ENCODE results near the gene MMP15. TPM values are rescaled to one million over a fixed set of nuclear protein-coding genes. Genes with fewer than 3 reads are reported as not detected.

The MMP15 gene
- polyA plus RNA-seq, 1 of the 3 experiments (the other 2 are of a cell fraction) = 3.1 TPM

- WGBS (ENCODE audit: low lambda C conversion rate) = 84% methylated on average over 11 of the region's 14 CpGs
- Histone ChIP-seq H3K36me3 (replicated peaks in 1 of 2; ENCODE audit: control insufficient read depth in 1 of 2, insufficient read depth in 2 of 2, low read length in 1 of 2) (no peaks in the 10 kb centered on the region), H3F3A (replicated peaks; ENCODE audit: insufficient read depth) (no peaks in the 10 kb centered on the region), H3K27me3 (ENCODE audit: insufficient read depth) (no peaks in the 10 kb centered on the region), H3K9me3 (no peaks in the 10 kb centered on the region), H3K9me2 (no peaks in the 10 kb centered on the region), H3K4me1 (ENCODE audit: control insufficient read depth in 1 of 2, insufficient read depth in 2 of 2, low read depth in 1 of 2, low read length in 1 of 2) (peaks cover 0 to 11% of the 10 kb centered on the region in 2 experiments; a peak in 1 of 4 replicates), H2AFZ (ENCODE audit: low read depth) (no peak overlapping the region), H3K79me2 (ENCODE audit: insufficient read depth) (no peaks in the 10 kb centered on the region), H3K4me2 (no peak overlapping the region), H4K20me1 (ENCODE audit: insufficient read depth) (no peaks in the 10 kb centered on the region), H3K27ac (ENCODE audit: low read depth in 2 of 2, low read length in 1 of 2) (no peak overlapping the region), H3K4me3 (ENCODE audit: low read depth in 2 of 2, low read length in 1 of 2) (no peak overlapping the region), H3K9ac (no peak overlapping the region)
- DNase-seq = peak; percentile 26
- TF ChIP-seq RXRA (IDR thresholded peaks at IDR 0.05; ENCODE audit: borderline replicate concordance, low read depth) = no peak
- ChIA-PET CTCF (interaction anchor here (0.9 to 1.2 kb wide), 2 partner anchors 9 to 56 kb away, joined by 3 read pairs; no protein-coding TSS in a partner anchor), POLR2A (no interaction called here)
Measured at GRCh38 chr16:58040945-58041627, 15.5 kb downstream of the MMP15 start.

DNA sequence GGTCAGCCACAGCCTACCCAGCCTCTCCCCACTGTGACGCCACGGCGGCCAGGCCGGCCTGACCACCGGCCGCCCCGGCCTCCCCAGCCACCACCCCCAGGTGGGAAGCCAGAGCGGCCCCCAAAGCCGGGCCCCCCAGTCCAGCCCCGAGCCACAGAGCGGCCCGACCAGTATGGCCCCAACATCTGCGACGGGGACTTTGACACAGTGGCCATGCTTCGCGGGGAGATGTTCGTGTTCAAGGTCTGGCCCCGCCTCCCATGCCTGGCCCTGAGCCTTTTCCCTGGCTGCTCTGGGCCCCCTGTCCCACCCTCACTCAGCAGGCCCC, 16.0 kb downstream of the MMP15 start:
- no peaks in the 10 kb centered on the region for H3K9me2 ChIP-seq
- no peak overlapping the region for H2AFZ ChIP-seq (ENCODE audit: low read depth)
- H3F3A ChIP-seq (replicated peaks; ENCODE audit: insufficient read depth) = no peaks in the 10 kb centered on the region
- no peaks in the 10 kb centered on the region for H3K27me3 ChIP-seq (ENCODE audit: insufficient read depth)
- POLR2A ChIA-PET = no interaction called here
- no peak overlapping the region for H3K4me3 ChIP-seq (ENCODE audit: low read depth in 2 of 2, low read length in 1 of 2)
- CTCF ChIA-PET = interaction anchor here (0.9 to 1.2 kb wide), 2 partner anchors 9 to 56 kb away, joined by 3 read pairs; no protein-coding TSS in a partner anchor
- peak; percentile 26 for DNase-seq
- WGBS (ENCODE audit: low lambda C conversion rate) = 83% methylated on average over 9 of the region's 18 CpGs
- H3K4me1 ChIP-seq (ENCODE audit: control insufficient read depth in 1 of 2, insufficient read depth in 2 of 2, low read depth in 1 of 2, low read length in 1 of 2) = peaks cover 0 to 6% of the 10 kb centered on the region in 2 experiments; a peak in 1 of 4 replicates
- H3K27ac ChIP-seq (ENCODE audit: low read depth in 2 of 2, low read length in 1 of 2) = no peak overlapping the region
- no peak overlapping the region for H3K9ac ChIP-seq
- no peak overlapping the region for H3K4me2 ChIP-seq
- TF ChIP-seq SIN3A (IDR thresholded peaks at IDR 0.05; ENCODE audit: borderline replicate concordance, low read depth, low read length) = no peak
- TF ChIP-seq ZBTB33 (IDR thresholded peaks at IDR 0.05; ENCODE audit: borderline replicate concordance, low read depth) = no peak
- no peak for TF ChIP-seq PBX3 (IDR thresholded peaks at IDR 0.05)
- TF ChIP-seq GABPA (IDR thresholded peaks at IDR 0.05; ENCODE audit: low read depth) = no peak
- TF ChIP-seq NFIC (IDR thresholded peaks at IDR 0.05; ENCODE audit: borderline replicate concordance) = no peak
- TF ChIP-seq, protein P1, sequence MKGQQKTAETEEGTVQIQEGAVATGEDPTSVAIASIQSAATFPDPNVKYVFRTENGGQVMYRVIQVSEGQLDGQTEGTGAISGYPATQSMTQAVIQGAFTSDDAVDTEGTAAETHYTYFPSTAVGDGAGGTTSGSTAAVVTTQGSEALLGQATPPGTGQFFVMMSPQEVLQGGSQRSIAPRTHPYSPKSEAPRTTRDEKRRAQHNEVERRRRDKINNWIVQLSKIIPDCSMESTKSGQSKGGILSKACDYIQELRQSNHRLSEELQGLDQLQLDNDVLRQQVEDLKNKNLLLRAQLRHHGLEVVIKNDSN (IDR thresholded peaks at IDR 0.05; ENCODE audit: borderline replicate concordance, low read depth) = no peak
- TF ChIP-seq TAF1 (IDR thresholded peaks at IDR 0.05; ENCODE audit: borderline replicate concordance, low read depth, low read length) = no peak
- no peak for TF ChIP-seq ELF1 (IDR thresholded peaks at IDR 0.05)
- TF ChIP-seq GATA2 (CRISPR knock-in tag; IDR thresholded peaks at IDR 0.05) = no peak
- TF ChIP-seq MXI1 (IDR thresholded peaks at IDR 0.05; ENCODE audit: low read depth, low read length) = no peak
- no peak for TF ChIP-seq FOXJ3 (CRISPR knock-in tag; IDR thresholded peaks at IDR 0.05)
- TF ChIP-seq CHD2 (IDR thresholded peaks at IDR 0.05; ENCODE audit: low read length, partially characterized antibody) = no peak
- TF ChIP-seq EP300 (IDR thresholded peaks at IDR 0.05; ENCODE audit: borderline replicate concordance in 1 of 2, low read depth in 1 of 2, low read length in 1 of 2) = no peak
- no peak for TF ChIP-seq MAX (IDR thresholded peaks at IDR 0.05; ENCODE audit: low read depth)
- no peaks in the 10 kb centered on the region for H3K36me3 ChIP-seq (replicated peaks in 1 of 2; ENCODE audit: control insufficient read depth in 1 of 2, insufficient read depth in 2 of 2, low read length in 1 of 2)
- H3K9me3 ChIP-seq = no peaks in the 10 kb centered on the region
- H3K79me2 ChIP-seq (ENCODE audit: insufficient read depth) = no peaks in the 10 kb centered on the region
- H4K20me1 ChIP-seq (ENCODE audit: insufficient read depth) = no peaks in the 10 kb centered on the region
